Neural progenitor cell (in vitro differentiated cells): ENCODE measurements around the gene IGSF9.

Experiments used
- EZH2 ChIP-seq: fragments of 200-600 bp; sonication (generic); IDR thresholded peaks from 2 replicates; pipeline ENCODE4 v1.6.1; 2017; ENCODE audit warnings: antibody characterized with exemption, mild to moderate bottlenecking, moderate library complexity
- EZH2phosphoT487 ChIP-seq: fragments of 200-600 bp; sonication (generic); IDR thresholded peaks from 2 replicates; pipeline ENCODE4 v1.6.1; 2017; ENCODE audit warnings: antibody characterized with exemption
- TF ChIP-seq, protein P1 (sequence below): fragments of 200-600 bp; sonication (generic); IDR thresholded peaks from 2 replicates; pipeline ENCODE4 v1.5.1; 2017; ENCODE audit warnings: antibody characterized with exemption, mild to moderate bottlenecking

DNA sequence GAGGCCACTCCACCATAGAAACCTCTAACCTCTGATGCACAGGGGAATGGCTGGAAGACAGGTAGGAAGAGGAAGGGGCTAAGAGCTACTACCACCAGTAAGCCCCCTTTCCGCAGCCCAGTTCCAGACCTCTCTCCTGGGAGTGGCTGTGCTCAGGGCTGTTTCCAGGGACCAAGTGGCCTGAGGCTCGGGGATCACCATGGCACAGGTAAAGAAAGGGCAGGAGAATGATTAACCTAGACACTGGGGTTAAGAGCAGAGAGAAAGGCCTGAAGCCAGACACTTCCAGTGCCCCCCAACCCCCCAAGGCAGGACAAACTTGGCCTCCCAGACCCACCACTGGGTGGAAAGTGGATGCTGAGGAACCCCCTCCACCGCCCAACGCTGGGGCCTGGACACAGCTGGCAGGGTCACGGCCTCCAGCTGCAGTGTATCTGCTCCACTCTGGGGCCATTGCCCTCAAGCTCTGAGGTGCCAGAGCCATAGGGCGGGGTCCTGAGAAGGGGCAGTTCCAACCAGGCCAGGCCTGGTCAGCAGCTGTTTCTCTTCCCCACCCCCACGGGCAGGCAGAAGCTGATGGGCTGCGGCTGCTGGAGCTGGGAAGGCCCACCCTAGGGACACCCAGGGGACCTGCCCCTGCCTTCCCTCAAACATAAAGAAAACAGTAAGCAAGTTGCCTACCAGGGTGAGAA, 22.8 kb downstream of the IGSF9 start:
- TF ChIP-seq, protein P1, sequence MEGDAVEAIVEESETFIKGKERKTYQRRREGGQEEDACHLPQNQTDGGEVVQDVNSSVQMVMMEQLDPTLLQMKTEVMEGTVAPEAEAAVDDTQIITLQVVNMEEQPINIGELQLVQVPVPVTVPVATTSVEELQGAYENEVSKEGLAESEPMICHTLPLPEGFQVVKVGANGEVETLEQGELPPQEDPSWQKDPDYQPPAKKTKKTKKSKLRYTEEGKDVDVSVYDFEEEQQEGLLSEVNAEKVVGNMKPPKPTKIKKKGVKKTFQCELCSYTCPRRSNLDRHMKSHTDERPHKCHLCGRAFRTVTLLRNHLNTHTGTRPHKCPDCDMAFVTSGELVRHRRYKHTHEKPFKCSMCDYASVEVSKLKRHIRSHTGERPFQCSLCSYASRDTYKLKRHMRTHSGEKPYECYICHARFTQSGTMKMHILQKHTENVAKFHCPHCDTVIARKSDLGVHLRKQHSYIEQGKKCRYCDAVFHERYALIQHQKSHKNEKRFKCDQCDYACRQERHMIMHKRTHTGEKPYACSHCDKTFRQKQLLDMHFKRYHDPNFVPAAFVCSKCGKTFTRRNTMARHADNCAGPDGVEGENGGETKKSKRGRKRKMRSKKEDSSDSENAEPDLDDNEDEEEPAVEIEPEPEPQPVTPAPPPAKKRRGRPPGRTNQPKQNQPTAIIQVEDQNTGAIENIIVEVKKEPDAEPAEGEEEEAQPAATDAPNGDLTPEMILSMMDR: no peak
- TF ChIP-seq EZH2phosphoT487: no peak
- TF ChIP-seq EZH2: no peak
